BE2C (cell line): ENCODE data around the gene C6orf141.

Source experiments
- DNase-seq: peaks from one replicate; pipeline ENCODE4 v3.0.0-alpha.2; 2020
- H3K27me3 ChIP-seq: fragments of 250-450 bp; sonication (Bioruptor Pico); 2 replicates; pipeline ENCODE4 v1.5.1; 2020; ENCODE audit warnings: mild to moderate bottlenecking
- H3K36me3 ChIP-seq: fragments of 250-450 bp; sonication (Bioruptor Pico); 2 replicates; pipeline ENCODE4 v1.5.1; 2020; ENCODE audit warnings: mild to moderate bottlenecking
- H3K4me1 ChIP-seq: fragments of 250-450 bp; sonication (Bioruptor Pico); 2 replicates; pipeline ENCODE4 v1.5.1; 2020
- H3K4me3 ChIP-seq: 2 replicates; pipeline ENCODE4 v1.5.1; 2011; ENCODE audit warnings: low read depth, low read length
- H3K9me3 ChIP-seq: fragments of 250-450 bp; sonication (Bioruptor Pico); 2 replicates; pipeline ENCODE4 v1.5.1; 2020
- TF ChIP-seq, protein P1 (sequence below): IDR thresholded peaks from 2 replicates; pipeline ENCODE4 v1.5.1; 2012; ENCODE audit warnings: mild to moderate bottlenecking, low read depth, low read length

The C6orf141 gene

DNA sequence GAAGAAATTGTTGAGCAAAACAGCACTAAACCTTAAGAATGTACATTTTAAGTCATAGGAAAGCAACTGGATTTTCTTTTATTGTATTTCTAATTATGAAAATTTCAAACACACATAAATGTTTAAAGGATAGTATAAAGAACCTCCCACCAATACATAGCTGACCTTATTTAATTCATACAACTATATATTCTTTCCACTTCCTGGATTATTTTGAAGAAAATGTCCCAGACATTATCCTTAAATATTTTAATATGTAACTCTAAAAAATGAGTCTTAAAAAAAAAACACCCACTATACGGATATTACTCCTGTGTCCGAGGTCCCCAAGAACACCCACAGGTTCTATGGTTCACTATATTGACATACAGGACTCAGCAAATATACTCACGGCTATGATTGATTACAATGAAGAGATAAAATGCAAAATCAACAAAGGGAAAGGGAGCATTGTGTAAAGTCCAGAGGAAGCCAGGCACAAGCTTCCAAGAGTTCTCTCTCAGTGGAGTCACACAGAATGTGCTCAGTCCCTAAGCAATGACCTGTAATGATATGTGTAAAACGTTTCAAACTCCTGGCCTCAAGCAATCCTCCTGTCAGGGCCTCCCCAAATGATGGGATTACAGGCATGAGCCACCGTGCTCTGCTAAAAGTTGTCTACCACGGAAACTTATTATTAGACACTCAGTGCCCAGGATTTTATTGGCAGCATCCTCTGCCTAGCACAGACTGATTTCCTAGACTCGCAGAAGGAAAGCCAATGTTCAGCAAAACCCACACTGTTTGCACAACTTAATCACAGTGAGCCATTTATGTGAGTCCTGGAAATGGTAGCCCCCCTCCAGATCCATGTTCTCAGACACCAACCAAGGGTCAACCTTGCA is 27.5 kb upstream of the C6orf141 start:
- peaks cover 4% of the 10 kb centered on the region; the same call in 1 of the 2 replicates for H3K27me3 ChIP-seq
- no peak for DNase-seq
- no peaks in the 10 kb centered on the region for H3K4me1 ChIP-seq
- H3K36me3 ChIP-seq = no peaks in the 10 kb centered on the region
- TF ChIP-seq, protein P1, sequence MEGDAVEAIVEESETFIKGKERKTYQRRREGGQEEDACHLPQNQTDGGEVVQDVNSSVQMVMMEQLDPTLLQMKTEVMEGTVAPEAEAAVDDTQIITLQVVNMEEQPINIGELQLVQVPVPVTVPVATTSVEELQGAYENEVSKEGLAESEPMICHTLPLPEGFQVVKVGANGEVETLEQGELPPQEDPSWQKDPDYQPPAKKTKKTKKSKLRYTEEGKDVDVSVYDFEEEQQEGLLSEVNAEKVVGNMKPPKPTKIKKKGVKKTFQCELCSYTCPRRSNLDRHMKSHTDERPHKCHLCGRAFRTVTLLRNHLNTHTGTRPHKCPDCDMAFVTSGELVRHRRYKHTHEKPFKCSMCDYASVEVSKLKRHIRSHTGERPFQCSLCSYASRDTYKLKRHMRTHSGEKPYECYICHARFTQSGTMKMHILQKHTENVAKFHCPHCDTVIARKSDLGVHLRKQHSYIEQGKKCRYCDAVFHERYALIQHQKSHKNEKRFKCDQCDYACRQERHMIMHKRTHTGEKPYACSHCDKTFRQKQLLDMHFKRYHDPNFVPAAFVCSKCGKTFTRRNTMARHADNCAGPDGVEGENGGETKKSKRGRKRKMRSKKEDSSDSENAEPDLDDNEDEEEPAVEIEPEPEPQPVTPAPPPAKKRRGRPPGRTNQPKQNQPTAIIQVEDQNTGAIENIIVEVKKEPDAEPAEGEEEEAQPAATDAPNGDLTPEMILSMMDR = no peak
- no peak overlapping the region for H3K4me3 ChIP-seq
- H3K9me3 ChIP-seq = no peaks in the 10 kb centered on the region

DNA sequence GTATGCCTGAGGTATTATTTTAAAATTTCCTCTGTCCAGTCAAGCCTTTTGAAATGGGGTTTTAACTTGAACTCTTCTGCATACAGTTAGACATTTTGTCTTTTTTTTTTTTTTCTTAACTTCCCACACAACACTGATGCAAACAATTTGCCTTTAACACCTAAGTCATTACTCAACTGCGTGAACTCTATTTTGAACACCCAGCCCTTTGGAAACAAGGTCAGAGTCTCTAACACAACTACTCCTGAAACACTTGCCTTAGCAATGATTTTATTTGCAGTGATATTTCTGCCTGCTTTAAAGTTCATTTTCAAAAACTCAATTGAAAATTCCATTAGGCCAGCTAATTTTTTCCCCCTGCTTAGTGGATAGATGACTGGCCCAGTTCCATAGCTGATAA is 26.6 kb upstream of the C6orf141 start:
- DNase-seq = no peak
- H3K36me3 ChIP-seq = no peaks in the 10 kb centered on the region
- peaks cover 4% of the 10 kb centered on the region; the same call in 1 of the 2 replicates for H3K27me3 ChIP-seq
- H3K4me3 ChIP-seq = no peak overlapping the region
- H3K4me1 ChIP-seq = no peaks in the 10 kb centered on the region
- H3K9me3 ChIP-seq = no peaks in the 10 kb centered on the region
- TF ChIP-seq, protein P1 = no peak

DNA sequence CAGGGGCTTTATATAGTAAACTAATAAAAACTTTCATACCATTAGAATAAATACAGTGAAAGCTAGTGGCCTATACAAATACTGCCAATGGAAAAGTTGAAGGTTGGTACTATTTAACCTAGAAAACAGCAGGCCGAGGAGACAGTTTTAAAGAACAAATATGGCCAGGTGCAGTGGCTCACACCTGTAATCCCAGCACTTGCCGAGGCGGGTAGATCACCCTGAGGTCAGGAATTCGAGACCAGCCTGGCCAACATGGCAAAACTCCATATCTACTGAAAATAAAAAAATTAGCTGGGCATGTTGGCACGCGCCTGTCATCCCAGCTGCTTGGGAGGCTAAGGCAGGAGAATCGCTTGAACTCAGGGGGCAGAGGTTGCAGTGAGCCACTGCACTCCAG is 25.9 kb upstream of the C6orf141 start:
- no peaks in the 10 kb centered on the region for H3K36me3 ChIP-seq
- H3K4me3 ChIP-seq = no peak overlapping the region
- H3K4me1 ChIP-seq = no peaks in the 10 kb centered on the region
- no peak for DNase-seq
- peaks cover 4% of the 10 kb centered on the region; the same call in 1 of the 2 replicates for H3K27me3 ChIP-seq
- no peaks in the 10 kb centered on the region for H3K9me3 ChIP-seq
- TF ChIP-seq, protein P1 = no peak

DNA sequence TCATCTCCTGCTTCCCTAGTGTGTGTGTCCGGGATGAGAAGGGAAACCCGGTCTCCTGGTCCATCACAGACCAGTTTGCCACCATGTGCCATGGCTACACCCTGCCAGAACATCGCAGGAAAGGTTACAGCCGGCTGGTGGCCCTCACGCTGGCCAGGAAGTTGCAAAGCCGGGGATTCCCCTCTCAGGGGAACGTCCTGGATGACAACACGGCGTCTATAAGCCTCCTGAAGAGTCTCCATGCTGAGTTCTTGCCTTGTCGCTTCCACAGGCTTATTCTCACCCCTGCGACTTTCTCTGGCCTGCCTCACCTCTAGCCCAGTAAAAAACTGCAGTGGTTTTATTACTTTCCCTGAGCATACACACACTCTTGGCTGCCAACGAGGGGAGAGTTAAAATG is 23.9 kb upstream of the C6orf141 start:
- no peaks in the 10 kb centered on the region for H3K36me3 ChIP-seq
- TF ChIP-seq, protein P1 = no peak
- no peaks in the 10 kb centered on the region for H3K9me3 ChIP-seq

DNA sequence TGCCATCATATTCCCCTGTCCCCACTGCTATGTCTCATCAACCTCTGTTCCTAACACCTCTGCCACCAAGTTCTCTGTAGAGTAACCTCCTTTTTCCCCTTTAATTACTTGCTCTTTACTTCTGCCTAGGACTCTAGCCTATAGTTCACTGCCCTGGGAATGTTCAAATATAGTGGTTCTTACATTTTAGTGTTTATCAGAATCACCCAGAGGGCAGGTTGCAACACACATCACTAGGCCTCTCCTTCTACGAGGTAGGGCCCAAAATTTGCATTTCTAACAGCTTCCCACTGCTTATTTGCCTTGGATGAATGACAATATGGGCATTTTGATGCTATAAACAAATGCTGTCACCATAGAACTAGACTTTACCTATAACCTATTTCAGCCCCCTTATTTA is 23.1 kb upstream of the C6orf141 start:
- TF ChIP-seq, protein P1 = no peak
- no peak for DNase-seq
- Histone ChIP-seq H3K27me3 (no peaks in the 10 kb centered on the region; the same call in 1 of the 2 replicates), H3K9me3 (no peaks in the 10 kb centered on the region), H3K4me1 (no peaks in the 10 kb centered on the region), H3K4me3 (no peak overlapping the region), H3K36me3 (no peaks in the 10 kb centered on the region)

More for the DNA sequence above, 23.9 kb upstream of the C6orf141 start:
- no peak overlapping the region for H3K4me3 ChIP-seq
- H3K27me3 ChIP-seq = peaks cover 2% of the 10 kb centered on the region; the same call in 1 of the 2 replicates
- DNase-seq = no peak
- H3K4me1 ChIP-seq = no peaks in the 10 kb centered on the region

DNA sequence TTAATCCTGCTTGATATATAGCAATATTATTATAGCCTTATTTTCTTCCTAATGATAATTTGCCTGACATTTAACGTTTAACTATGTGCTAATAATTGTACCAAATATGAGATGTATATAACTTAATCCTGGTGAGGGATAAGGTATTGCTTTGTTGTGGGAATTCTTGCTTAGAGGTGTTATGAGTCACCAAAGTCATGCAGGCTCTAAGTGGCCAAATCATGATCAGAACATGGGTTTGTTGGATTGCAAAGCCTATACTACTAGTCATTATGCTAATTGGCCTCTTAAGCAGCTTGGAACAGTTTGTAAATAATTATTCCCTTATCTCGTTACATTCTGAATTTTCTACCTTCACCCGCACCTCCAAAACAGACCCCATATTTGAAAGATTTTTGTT is 21.9 kb upstream of the C6orf141 start:
- no peaks in the 10 kb centered on the region for H3K4me1 ChIP-seq
- TF ChIP-seq, protein P1 = no peak
- DNase-seq = no peak
- H3K4me3 ChIP-seq = no peak overlapping the region
- H3K36me3 ChIP-seq = no peaks in the 10 kb centered on the region
- H3K9me3 ChIP-seq = no peaks in the 10 kb centered on the region
- no peaks in the 10 kb centered on the region; the same call in 1 of the 2 replicates for H3K27me3 ChIP-seq
